Endometrial microvascular endothelial cells (primary cell): Measurements from ENCODE around the gene SLC38A10. TPM values are rescaled to one million over a fixed set of nuclear protein-coding genes. Genes with fewer than 3 reads are reported as not detected.

ENCODE experiments used
- in situ Hi-C: cut with HindIII; loops from 2 replicates; pipeline ENCODE4 v1.10.0; 2017; ENCODE audit warnings: low sequenced_read_pairs, low pct_unique_long_range_greater_than_20kb; ENCODE audit errors: inconsistent ontology term
- total RNA-seq: library from RNA; depleted of rRNA; stranded (reverse); fragments of >200 nt; gene quantifications from one replicate; pipeline ENCODE4 v1.2.3, GENCODE V29; 2015; ENCODE audit errors: inconsistent ontology term

SLC38A10 gene
- total RNA-seq, 1 donor from 2014 or later, result 103 TPM

GRCh38 chr17:81285894-81286293 is 9.2 kb downstream of the SLC38A10 start:
- in situ Hi-C loops, result no loop called here

GRCh38 chr17:81285179-81285878 is 9.8 kb downstream of the SLC38A10 start:
- in situ Hi-C loops, result no loop called here

- in situ Hi-C loops, result no loop called here
Measured at GRCh38 chr17:81282876-81283275, 12.2 kb downstream of the SLC38A10 start.

DNA sequence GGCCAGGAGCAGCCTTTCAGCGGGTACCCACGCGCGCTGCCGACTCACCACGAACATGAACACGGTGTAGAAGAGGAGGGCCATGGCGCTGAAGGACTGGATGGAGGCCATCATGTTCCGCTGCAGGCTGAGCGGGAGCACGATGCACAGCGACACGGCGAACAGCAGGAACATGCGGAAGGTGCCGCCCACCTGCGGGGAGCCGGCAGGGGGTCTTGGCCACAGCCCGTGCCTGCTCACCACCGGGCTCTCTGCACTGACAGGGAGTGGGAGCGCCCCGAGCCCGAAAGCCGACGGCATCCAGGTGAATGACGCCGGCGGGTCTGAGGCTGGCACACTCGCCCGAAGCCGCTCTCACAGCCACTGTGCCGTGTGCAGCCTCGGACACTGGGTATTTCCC is 13.0 kb downstream of the SLC38A10 start:
- in situ Hi-C loops, result no loop called here

DNA sequence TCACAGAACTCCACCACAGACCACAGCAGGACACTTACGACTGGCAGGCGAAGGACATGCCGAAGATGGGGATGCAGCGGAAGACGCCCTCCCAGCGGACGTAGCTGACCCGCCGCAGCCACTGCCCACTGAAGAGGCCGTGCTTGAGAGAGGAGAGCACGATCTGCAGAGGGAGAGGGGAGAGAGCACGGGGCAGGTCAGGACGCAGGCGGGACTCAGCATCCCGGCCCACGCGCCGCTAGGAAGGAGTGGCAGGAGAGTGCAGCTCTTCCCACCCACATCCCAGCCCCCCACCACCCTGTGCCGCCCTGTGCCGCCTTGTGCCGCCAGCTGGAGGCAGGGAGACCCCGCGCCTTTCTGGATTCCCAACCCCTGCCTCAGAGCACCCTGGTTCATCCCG is 14.5 kb downstream of the SLC38A10 start:
- in situ Hi-C loops, result no loop called here

DNA sequence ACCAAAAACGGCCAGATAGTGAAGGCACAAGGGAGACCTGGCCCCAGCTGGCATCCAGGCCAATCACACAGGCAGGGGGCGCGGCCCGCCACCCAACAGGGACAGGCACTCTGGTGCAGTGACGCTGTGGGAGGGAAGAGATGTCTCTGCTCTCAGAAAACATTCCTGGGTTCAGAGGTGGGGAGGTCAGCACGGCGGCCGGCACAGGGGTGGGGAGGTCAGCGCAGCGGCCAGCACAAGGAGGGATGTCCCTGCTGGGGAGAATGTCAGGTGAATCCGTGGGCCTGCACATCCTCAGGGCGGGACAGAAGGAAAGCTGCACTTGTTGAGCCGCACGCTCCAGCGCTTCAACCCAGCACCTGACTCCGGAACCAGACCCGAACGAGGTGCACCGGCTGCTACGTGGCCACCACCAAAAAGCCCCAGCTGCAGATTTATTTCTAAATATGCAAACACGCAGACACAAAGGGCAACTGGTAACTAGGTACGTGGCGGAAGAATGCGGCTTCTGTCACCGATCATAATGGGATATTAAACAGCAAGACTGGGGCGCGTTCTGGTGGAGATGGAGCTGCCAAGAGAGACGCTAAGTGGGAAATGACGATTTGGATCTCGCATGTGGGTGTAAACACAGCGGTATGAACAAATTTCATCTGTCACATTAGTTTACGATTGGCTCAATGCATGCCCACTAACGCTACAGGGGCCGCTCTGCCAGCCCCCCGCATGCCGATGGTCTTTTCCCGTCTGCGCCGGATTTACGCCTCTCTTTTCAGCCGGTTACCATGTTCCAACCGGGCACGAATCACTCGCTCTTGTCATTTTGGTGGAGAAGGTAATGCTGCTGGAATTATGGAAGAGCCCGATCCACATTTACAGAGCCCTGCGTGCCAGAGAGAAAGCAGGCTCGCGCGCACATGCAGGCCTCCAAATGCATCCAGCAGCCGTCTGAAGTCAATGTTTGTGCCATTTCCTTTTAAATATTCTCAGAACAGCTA is 15.5 kb downstream of the SLC38A10 start:
- in situ Hi-C loops, result no loop called here

DNA sequence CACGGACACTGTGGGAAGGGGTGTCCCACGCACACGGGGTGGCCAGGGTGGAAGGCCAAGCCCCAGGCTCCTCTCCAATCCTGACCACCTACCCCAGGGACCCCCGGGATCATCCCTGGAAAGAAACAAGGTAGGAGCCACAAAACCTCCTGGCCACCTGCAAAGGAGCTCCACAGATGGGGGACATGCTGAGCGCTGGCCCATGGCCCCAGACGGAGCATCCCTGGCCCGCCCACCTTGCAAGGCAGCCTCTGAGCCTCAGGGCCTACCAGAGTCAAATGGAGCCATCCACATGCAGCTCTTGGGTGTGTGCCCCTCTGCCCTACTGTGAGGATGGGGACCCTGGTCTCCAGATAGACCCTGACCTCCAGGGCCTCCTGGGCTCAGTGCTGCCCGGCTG is 16.3 kb downstream of the SLC38A10 start:
- in situ Hi-C loops, result no loop called here

GRCh38 chr17:81277946-81278693 is 17.0 kb downstream of the SLC38A10 start:
- in situ Hi-C loops, result no loop called here

GRCh38 chr17:81277421-81277820 is 17.7 kb downstream of the SLC38A10 start:
- in situ Hi-C loops, result no loop called here

- in situ Hi-C loops, result no loop called here
Measured at GRCh38 chr17:81276781-81277180, 18.3 kb downstream of the SLC38A10 start.

DNA sequence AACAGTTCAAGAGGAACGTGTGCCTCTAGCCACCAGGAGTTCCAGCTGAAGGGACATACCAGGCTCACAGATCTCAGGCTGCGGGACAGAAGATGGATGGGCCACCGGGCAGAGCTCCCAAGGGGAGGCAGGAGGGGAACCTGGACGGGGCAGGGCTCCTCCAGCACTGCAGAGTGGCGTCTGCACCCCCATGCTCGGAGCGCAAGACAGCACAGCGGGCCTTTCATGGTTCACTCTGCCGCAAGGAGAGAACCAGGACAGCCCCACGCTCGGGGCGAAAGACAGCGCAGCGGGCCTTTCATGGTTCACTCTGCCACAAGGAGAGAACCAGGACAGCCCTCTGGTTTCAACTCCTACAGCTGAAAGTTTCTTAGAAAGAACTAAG is 20.6 kb downstream of the SLC38A10 start:
- in situ Hi-C loops, result no loop called here

DNA sequence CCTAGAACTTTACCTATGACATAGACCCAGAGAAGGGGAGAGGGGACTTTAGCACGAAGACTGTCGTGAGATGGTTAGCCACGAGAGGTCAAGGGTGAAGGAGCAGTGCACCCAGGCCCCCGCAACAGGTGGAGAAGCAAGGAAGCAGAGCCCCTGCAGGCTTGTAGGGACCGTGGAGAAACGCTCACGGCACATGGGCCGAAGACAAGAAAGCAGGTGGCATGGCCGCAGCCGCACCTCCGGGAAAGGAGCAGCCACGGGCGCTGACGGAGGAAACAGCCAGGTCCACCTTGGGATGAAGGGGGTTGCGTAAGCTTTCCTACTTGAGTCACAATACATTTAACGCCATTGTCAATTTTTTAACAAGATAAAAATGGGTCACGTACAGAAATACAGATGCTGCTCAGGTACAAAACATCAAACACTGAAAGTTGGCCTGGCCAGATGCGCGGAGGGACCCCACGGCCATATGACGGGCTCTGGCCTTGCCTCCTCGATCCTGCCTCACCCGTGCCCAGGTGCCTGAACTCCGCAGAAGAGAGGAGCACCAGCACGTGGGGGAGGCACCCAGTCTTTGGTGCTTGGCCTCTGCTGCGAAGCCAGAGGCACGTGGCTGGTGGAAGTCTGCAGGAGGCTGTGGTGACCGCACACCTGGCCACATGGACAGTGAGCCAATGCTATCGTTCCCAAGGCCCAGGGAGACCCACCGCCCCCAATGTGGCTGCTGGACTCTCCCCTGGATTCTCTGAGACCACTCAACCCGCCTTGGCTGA is 21.2 kb downstream of the SLC38A10 start:
- in situ Hi-C loops, result no loop called here

GRCh38 chr17:81272616-81273015 is 22.5 kb downstream of the SLC38A10 start:
- in situ Hi-C loops, result no loop called here

DNA sequence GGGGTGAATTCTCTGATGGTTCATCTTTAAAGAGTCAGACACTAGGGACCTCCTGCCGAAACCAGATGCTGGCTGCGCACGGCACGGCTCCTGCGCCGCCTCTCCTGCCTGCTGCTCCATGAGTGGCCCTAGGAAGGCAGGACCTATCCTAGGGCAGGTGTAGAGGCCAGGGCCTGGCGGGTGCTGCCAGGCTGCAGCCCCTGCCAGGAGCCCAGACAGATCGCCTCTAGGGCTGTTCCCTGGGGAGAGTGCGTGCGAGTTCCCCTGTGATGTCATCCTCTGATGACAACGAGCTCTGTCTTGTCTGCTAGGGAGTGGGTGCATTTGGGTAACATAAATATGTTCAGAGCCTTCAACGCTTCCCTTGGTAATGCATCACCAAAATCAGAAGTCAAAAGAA is 23.9 kb downstream of the SLC38A10 start:
- in situ Hi-C loops, result no loop called here

DNA sequence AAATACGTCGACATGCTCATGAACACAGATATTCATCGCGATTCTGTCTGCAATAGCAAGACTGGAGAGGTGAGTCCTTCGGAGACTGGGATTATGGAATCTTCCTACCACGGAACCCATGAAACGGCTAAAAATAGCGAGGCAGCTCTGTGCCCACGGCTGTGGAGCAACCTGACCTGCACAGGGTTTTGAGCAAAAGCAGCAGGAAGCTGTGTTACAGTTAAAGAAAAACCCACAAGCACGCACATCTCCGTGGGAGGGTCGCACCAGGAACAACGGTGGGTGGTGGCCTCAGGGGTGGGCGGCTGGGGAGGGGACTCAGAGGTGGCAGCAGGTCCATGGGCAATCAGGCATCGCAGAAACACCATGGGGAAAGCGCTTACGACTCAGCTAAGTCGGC is 24.8 kb downstream of the SLC38A10 start:
- in situ Hi-C loops, result no loop called here

DNA sequence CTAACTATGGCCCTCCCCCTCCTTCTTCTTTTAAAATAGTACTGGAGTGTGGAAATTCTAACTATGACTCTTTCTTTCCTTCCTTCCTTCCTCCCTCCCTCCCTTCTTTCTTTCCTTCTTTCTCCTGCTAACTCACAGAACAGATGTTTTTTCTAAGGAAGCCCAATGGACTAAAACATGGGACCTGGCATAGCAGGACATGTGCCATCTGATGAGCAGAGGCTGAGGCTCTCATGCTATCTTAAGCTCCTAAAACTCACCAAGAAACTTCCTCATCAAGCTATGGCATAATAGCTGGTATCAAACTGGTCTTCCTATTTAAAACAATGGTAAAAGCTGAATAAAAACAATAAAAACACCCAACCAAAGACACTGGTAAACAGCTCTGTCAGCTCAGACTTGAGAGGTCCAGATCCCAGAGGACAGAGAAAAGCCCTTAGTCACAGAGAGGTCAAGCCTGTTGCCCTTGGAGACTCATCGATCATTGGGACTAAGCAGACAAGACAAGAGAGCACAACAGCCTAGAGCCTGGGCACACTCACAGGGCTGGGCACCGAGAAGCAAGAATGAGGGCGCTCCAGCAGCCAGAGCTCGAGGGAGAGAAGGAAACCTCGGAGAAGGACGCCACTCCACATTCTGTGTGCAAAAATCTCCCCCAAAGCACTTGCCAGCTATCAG is 27.6 kb downstream of the SLC38A10 start:
- in situ Hi-C loops, result no loop called here

- in situ Hi-C loops, result no loop called here
Measured at GRCh38 chr17:81265576-81265975, 29.5 kb downstream of the SLC38A10 start.

DNA sequence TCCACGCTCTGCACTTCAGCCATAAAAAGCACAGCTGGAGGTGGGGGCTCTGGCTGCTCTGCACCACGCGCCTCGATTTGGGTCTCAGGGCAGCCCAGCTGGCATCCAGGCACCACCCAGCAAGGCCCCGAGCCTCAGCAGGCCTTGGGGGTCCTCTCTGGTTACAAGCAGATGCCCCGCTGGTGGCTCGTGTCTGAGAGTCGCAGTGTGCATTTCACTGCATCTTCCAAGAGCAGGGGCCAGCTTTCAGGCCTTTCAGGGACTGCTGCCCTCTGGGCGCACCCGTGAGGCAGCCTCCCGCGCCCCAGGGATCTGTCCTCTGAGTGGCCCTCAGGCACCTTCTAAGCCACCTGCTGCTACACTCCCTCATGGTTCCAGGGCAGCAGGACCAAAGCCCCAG is 30.5 kb downstream of the SLC38A10 start:
- in situ Hi-C loops, result no loop called here
